Measurements from ENCODE around the gene ZFHX3.

Gene ZFHX3

GRCh38 chr16:73068541-73069401, 20.8 kb upstream of the ZFHX3 start:
- in situ Hi-C loops (cut with MboI; ENCODE audit: low sequenced_read_pairs) = no loop called here

- in situ Hi-C loops (cut with MboI; ENCODE audit: low sequenced_read_pairs) = no loop called here
Measured at GRCh38 chr16:73067671-73068540, 20.0 kb upstream of the ZFHX3 start.

- in situ Hi-C loops (cut with MboI; ENCODE audit: low sequenced_read_pairs) = no loop called here
Measured at GRCh38 chr16:73066927-73067670, 19.2 kb upstream of the ZFHX3 start.

DNA sequence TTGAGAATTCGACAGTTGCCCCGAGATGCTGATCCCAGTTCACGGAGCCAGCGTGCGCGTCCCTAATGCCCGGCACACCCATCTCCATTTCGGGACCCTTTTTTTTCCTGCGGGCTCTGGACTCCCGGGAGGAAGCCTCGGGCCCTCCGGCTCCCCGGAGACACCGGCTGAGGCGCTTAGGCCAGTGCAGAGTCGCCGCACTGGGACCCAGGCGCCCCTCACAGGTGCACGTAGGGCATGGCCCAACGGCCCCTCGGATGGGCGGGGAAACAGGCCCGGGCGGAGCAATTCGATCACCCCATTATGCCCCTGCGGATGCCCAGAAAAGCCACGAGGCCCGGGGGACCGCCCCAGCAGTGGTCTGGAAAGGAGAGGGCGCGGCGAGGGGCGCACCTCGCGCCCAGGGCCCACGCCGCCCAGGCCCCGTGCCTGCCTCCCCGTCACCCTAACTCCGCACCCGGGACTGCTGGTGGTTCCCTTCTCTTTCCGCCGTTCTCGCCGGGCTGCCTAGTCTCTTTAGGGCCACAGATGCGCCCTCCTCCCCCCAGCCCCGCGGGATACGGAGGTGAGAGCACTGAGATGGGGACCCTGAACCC, 18.5 kb upstream of the ZFHX3 start:
- in situ Hi-C loops (cut with MboI; ENCODE audit: low sequenced_read_pairs) = no loop called here

DNA sequence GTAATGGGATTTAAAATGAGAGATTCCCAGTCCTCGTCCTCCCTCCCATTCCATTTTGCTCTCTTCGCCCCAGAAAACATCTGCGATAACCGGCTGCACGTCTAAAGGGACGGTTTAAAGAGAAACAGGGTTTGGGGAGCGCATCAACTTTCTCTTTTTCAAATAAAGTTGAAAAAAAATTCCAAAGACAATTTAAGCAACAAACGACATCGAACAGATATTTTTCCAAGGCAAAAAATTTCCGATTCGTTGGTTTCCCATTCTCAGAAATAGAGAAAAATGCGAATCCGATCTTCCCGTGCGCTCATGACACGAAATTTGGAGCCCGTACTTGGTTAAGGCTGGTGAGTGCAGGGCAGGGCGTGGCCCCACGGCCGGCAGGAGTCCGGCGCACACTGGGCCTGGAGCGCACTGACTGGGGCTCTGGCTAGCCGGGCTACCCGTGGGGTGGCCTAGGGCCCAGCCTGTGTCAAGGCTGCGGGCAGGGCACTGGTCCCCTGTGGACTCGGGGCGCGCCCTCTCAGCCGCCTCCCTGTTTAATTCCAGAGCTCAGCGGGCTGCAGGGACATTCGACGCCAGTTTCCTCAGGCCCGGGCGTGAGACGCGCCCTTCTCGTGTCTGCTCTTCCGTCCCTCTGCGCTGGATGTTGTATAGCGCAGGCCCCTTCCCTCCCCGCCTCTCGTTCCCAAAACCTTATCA, 17.9 kb upstream of the ZFHX3 start:
- in situ Hi-C loops (cut with MboI; ENCODE audit: low sequenced_read_pairs) = no loop called here

DNA sequence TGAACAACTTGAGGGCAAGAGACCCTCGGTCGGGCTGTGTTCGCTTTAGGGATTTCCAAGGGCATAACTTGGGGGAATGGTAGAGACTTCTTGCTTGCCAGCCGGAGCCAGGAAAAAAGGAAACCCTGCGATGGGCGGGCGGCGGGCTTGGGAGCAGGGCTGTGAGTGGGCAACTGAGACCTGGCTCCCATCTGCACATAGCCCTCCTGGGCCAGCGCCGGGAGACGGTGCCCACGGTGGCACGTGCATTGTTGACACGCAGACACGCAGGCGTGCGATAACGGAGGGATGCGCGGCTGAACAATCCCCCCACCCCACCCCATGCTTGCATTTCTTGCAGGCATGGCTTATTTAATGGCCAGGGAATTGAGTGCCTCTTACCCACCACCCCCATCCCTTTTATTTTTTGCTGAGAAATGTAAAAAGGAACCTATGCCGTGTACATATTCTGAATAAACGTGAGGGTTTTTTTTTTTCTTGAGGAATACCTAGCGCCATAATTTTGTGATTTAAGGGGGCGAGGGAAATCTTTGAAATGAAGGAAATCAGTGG, 17.1 kb upstream of the ZFHX3 start:
- in situ Hi-C loops (cut with MboI; ENCODE audit: low sequenced_read_pairs) = no loop called here

DNA sequence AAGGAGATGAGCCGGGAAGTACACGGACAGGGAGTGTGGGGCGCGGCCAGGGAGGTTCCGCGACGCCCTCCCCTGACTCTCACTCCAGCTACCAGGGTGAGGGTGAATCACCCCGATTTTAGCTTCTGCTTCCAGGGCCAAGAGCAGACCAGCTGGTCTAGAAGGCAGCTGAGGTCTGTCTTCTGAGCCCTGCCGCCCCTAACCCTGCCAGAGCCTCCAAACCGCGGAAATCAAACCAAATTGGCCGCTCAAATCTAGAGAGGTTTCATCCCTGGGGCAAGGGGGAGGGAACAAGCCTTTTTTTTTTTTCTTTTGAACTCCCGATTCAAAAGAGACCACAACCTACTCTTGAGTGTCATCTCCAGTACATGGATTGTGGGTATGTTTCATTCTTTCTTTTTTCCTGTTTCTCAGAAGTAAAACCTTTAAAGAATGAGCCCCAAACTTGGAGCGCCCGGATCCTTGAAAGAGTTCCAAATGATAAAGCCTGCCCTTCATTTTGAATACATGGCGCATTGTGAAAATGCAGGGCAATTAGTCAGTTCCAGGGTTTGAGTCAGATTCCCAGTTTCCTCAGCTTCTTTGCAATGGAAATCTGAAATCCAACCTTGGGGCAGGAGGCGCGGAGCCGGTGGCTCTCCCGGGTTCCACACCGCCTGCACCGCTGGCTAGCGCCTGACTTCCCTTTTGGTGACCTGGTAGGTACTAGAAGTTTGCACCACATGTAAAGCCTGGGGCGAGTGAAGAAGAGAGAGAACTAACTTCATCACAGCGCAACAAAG, 16.5 kb upstream of the ZFHX3 start:
- in situ Hi-C loops (cut with MboI; ENCODE audit: low sequenced_read_pairs) = no loop called here

GRCh38 chr16:73063854-73064211, 15.9 kb upstream of the ZFHX3 start:
- in situ Hi-C loops (cut with MboI; ENCODE audit: low sequenced_read_pairs) = no loop called here

DNA sequence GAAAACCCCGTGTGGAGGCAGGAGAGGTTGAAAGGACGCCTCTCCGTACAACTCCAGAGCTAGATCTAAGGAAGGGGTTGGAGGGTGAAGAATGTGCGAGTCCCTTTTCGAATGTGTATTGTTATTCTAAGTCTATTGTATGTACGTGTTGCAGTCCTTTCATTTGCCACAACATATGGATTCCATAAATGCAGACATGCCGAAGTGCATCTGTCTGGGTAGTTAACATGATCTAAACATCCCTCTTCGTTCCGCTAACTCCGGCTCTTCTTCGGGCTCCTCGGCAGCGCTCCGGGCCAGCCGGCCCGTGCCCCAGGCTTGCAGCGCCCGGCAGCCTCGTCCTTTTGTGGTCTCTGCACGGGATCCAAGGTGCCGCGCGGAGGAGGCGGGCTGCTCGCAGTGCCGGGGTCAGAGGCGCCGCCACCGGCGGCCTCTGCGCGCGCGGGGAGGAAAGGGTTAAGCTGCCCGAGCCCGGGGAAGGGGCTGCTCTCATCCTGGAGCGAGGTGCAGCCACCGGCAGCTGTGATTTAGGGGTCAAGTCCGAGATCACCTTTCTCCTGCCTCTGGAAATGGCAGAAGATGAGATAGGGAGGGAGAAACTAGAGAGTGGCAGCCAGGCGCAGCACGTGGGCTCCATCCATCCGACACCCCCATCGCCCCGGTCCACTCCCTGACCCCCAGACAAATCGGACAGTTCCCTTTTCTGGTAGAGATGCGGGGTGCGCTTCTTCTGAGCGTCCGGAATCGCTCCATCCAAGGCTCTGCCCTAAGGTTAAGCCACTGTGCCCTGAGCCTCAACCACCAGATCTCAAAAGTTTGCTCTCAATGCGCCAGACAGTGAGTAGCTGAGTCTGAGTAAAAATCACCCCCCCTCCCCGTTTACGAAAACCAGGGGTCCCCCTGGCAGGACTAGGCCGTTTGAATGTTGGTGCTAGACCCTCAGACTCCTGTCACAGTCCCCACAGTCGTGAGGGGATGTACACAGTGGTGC, 15.1 kb upstream of the ZFHX3 start:
- in situ Hi-C loops (cut with MboI; ENCODE audit: low sequenced_read_pairs) = no loop called here

- in situ Hi-C loops (cut with MboI; ENCODE audit: low sequenced_read_pairs) = no loop called here
Measured at GRCh38 chr16:73062001-73062616, 14.2 kb upstream of the ZFHX3 start.

DNA sequence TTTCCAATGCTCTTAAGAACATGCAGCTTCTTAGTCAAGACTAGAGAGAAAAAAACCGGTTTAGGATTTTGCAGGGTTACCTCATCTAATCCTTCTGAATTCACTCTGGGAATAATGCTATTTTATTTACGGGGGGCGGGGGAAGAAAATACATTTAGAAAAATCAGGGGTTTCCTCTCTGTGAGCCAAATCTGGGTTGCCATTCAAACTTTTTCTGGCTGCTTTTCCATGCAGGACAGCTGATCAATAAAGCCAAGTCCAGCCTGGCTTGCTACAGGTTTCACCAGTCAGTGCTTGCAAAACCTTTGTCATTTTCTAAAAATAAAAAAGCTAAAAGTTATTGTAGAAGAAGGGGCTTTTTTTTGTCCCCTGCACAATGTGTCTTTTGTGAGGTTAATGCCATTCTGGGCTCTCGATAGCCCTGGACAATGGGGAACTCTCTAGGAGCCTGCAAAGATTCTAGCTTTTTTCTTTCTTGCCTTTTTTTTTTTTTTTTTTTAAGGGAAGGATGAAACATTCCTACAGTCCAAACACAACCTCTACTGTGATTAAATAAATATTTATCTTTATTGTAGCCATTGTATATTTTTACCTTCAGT, 13.1 kb upstream of the ZFHX3 start:
- in situ Hi-C loops (cut with MboI; ENCODE audit: low sequenced_read_pairs) = no loop called here

DNA sequence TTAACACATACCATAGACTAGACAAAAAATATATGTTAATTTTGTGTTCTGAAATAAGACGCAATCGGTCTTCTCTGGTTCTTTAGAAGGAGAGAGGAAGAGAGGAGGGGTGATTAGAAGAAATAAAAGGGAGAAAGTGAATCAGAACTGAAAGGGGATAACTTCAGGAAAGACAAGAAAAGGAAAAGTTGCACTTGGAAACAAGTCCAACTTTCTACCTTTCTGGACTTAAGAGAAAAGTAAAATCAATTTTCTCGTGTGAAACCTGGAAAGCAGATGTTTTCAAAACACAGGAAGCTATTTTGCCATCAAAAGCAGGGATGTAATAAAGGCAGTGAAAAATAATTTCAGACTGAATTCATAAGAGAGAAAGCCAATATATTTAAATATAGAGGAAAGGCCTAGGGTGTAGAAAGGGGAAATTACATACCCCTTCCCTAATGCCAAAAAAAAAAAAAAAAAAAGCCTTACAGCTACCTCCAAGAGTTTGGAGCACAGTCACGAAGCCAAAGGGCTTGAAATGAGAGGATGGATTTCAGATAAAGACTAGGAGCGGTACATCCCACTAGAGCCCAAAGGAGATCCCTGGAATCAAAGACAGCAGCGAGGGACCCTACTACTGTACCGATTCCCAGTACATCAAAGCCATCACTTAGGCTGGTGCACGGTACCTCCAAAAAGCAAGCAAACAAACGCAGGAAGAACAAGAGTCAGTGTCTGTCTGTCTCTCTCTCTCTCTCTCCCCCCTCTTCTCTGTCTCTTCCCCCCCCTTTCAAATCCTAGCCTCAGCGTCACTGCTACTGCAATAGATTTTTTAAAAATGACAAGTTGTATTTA, 12.1 kb upstream of the ZFHX3 start:
- in situ Hi-C loops (cut with MboI; ENCODE audit: low sequenced_read_pairs) = no loop called here

DNA sequence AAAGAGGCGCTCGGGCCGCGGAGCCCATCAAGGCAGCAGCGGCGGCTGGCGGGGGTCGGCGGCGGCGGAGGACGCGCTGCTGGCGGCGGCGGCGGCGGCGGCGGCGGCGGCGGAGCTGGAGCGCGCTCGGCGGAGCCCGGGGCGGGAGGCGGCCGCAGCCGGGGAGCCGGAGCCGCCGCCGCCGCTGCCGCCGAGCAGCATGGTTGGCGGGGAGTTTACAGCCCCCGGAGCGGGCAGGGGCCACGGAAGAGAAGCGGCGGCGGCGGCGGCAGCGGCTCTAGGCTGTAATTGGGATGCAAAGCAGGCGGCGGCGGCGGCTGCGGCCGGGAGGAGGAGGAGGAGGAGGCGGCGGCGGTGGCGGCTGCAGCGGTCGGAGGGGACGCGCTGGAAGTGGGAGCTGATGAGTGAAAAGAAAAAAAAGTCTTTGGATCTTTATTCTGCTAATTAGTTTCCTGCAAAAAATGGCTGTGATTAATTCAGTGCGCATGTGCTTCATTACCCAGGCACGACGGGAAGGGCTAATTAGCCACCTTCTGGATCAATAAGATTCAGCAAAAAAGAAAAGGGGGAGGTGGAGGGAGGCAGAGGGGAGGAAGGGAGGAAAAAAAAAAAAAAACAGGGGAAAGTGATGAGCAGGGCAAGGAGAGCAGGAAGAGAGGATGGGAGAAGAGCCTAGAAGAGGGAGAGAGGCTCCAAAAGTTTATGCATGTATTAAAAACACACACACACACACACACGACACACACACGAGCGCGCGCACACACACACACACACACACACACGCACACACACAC, 10.9 kb upstream of the ZFHX3 start:
- in situ Hi-C loops (cut with MboI; ENCODE audit: low sequenced_read_pairs) = no loop called here

GRCh38 chr16:73058221-73058615, 10.3 kb upstream of the ZFHX3 start:
- in situ Hi-C loops (cut with MboI; ENCODE audit: low sequenced_read_pairs) = no loop called here
